Measurements from ENCODE around the gene DNAJA2. TPM values are rescaled to one million over a fixed set of nuclear protein-coding genes. Genes with fewer than 3 reads are reported as not detected.
"Not testable (repeated sequence)": the region's sequence is repeated elsewhere in the genome, so short reads cannot be mapped to it uniquely, and the experiment has no call there.

The DNAJA2 gene
- total RNA-seq, 4 donors from 2014 or later = 40.4 to 65.4 (median 47.9) TPM

DNA sequence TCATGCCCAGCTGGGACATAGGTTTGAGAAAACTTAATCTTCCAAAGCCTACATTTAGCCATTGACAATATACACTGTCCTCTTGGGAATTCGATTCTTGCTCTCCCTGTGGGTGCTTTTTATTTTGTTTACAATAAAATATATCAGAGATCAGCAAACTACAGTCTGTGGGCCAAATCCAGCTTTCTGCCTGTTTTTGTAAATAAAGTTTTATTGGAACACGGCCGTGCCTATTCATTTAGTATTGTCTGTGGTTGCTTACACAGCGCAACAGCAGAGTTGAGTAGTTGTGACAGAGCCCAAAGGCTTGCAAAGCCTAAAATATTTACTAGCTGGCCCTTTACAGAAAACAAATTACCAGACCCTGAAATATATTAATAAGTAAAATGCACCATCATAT lies 39.7 kb upstream of the DNAJA2 start:
- TF ChIP-seq, protein P1, sequence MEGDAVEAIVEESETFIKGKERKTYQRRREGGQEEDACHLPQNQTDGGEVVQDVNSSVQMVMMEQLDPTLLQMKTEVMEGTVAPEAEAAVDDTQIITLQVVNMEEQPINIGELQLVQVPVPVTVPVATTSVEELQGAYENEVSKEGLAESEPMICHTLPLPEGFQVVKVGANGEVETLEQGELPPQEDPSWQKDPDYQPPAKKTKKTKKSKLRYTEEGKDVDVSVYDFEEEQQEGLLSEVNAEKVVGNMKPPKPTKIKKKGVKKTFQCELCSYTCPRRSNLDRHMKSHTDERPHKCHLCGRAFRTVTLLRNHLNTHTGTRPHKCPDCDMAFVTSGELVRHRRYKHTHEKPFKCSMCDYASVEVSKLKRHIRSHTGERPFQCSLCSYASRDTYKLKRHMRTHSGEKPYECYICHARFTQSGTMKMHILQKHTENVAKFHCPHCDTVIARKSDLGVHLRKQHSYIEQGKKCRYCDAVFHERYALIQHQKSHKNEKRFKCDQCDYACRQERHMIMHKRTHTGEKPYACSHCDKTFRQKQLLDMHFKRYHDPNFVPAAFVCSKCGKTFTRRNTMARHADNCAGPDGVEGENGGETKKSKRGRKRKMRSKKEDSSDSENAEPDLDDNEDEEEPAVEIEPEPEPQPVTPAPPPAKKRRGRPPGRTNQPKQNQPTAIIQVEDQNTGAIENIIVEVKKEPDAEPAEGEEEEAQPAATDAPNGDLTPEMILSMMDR (IDR thresholded peaks at IDR 0.05) = no peak
- ATAC-seq (ENCODE audit: low FRiP score) = no peak
- DNase-seq (ENCODE audit: low spot score) = no peak

DNA sequence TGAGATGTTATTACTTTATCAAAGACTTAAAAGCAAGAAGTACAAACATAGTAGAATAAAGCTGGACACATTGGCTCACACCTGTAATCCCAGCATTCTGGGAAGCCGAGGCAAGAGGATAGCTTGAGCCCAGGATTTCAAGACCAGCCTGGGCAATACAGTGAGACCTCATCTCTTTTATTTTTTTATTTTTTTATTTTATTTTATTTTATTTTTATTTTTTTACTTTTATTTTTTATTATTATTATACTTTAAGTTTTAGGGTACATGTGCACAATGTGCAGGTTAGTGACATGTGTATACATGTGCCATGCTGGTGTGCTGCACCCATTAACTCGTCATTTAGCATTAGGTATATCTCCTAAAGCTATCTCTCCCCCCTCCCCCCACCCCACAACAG lies 37.3 kb upstream of the DNAJA2 start:
- not testable (repeated sequence) for ATAC-seq (ENCODE audit: low FRiP score); DNase-seq (ENCODE audit: low spot score)

DNA sequence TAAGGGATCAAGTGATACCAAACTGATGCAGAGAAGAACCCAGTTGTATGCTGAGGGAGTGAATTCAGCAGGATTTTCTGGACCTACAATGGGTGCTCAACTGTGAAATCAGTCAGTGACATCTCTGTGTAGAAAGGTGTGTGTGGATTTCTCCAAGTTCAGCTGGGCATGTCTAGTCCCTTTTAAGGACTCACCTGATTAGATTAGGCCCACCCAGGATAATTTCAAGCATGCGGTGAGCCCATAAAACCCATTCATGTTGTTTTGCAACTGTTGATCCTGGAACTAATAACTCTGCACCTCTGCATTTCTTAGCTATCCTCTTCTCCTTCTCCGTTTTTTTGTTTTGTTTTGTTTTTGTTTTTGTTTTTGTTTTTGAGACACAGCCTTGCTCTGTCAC lies 35.1 kb upstream of the DNAJA2 start:
- no peak for DNase-seq (ENCODE audit: low spot score)
- ATAC-seq (ENCODE audit: low FRiP score) = no peak
- TF ChIP-seq, protein P1 (IDR thresholded peaks at IDR 0.05) = no peak

DNA sequence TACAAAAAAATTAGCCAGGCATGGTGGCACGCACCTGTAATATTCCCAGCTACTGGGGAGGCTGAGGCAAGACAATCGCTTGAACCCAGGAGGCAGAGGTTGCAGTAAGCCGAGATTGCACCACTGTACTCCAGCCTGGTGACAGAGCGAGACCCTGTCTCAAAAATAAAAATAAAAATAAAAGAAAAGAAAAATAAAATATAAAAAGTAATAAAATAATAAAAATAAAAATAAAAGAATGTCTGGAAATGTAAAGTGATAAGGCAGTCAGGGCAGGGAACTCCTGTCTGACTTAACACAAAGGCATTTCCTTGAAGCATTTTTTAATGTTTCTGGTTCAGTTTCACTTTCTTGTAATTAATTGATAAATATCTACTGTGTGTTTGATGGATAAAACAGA lies 34.7 kb upstream of the DNAJA2 start:
- ATAC-seq (ENCODE audit: low FRiP score) (no peak), DNase-seq (ENCODE audit: low spot score) (no peak)
- TF ChIP-seq, protein P1 (IDR thresholded peaks at IDR 0.05) = no peak

DNA sequence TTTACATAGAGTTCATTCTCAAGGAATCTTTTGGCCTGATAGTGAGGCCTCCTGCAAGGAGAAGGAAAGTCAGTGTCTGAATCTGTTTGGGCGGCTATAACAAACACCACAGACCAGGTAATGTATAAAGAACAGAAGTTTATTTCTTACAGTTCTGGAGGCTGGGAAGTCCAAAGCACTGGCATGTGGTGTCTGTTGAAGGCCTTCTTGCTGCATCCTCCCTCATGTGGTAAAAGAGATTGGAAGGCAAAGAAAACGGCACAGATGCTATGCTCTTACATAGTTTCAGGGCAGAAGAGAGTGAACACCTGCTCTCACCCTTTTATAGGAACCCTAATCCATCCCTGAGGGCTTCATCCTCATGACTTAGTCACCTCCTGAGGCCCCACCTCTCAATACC lies 31.2 kb upstream of the DNAJA2 start:
- no peak for DNase-seq (ENCODE audit: low spot score)
- no peak for ATAC-seq (ENCODE audit: low FRiP score)
- TF ChIP-seq, protein P1 (IDR thresholded peaks at IDR 0.05) = no peak

DNA sequence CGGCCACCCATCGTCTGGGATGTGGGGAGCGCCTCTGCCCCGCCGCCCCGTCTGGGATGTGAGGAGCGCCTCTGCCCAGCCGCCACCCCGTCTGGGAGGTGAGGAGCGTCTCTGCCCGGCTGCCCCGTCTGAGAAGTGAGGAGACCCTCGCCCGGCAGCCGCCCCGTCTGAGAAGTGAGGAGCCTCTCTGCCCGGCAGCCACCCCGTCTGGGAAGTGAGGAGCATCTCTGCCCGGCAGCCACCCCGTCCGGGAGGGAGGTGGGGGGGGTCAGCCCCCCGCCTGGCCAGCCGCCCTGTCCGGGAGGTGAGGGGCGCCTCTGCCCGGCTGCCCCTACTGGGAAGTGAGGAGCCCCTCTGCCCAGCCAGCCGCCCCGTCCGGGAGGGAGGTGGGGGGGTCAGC lies 26.6 kb upstream of the DNAJA2 start:
- not testable (repeated sequence) for ATAC-seq (ENCODE audit: low FRiP score); DNase-seq (ENCODE audit: low spot score)

DNA sequence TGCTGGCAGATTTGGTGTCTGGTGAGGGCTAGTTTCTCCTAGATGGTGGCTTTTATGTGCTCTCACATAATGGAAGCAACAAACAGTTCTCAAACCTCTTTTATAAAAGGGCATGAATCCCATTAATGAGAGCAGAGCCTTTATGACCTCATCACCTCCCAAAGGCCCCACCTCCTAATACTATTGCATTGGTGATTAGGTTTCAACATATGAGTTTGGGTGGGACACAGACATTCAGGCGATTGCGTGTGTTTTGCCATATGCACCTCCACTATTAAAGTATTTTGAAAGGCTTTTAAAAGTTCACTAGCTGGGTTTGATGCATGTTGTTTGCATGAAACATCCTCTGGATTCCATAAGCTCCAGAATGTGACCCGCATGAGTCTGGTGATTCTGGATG lies 24.4 kb upstream of the DNAJA2 start:
- ATAC-seq (ENCODE audit: low FRiP score) (no peak), DNase-seq (ENCODE audit: low spot score) (no peak)
- TF ChIP-seq, protein P1 (IDR thresholded peaks at IDR 0.05) = no peak

DNA sequence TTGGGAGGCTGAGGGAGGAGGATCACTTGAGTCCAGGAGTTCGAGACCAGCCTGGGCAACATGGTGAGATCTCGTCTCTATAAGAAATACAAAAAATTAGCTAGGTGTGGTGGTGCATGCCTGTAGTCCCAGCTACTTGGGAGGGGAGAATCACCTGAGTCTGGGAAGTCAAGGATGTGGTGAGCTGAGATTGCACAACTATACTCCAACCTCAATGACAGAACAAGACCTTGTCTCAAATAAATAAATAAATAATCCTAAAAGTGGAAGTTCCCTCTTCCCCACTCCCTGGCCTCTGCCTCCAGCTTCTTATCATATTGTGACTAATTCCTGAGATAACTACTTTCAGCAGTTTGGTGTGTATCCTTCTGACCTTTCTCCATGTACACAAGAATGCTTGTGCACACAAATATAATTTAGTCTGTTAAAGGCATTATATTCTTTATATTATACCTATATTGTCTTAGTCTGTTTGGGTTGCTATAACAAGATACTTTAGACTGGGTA lies 23.5 kb upstream of the DNAJA2 start:
- ATAC-seq (ENCODE audit: low FRiP score) (no peak), DNase-seq (ENCODE audit: low spot score) (no peak)
- TF ChIP-seq, protein P1 (IDR thresholded peaks at IDR 0.05) = no peak
